Measurements from ENCODE around the gene PHF21A. TPM values are rescaled to one million over a fixed set of nuclear protein-coding genes. Genes with fewer than 3 reads are reported as not detected.

PHF21A gene
- total RNA-seq, 4 donors from 2014 or later, result 28.5 to 53.9 (median 42.2) TPM

- no peaks in the 10 kb centered on the region for H3K27me3 ChIP-seq
- H3K36me3 ChIP-seq, result peaks cover 0 to 75% of the 10 kb centered on the region in 2 donors
- H3K4me1 ChIP-seq, result peaks cover 0 to 26% (median 12%) of the 10 kb centered on the region in 3 donors
- no CpG with 5 or more reads among the region's 19 CpGs for WGBS, 2 donors (ENCODE audit: low coverage in 1 of 2)
- TF ChIP-seq POLR2A (IDR thresholded peaks at IDR 0.05) (no peak), EP300 (IDR thresholded peaks at IDR 0.05) (no peak), CTCF (IDR thresholded peaks at IDR 0.05) (no peak), POLR2AphosphoS5 (IDR thresholded peaks at IDR 0.05) (no peak)
- no peaks in the 10 kb centered on the region for H3K9me3 ChIP-seq
- H3K4me3 ChIP-seq, result no peak overlapping the region
- no peak for ATAC-seq
- no peak overlapping the region for H3K27ac ChIP-seq
These were observed 207.7 kb downstream of the PHF21A start for GRCh38 chr11:45913514-45913913.

- Histone ChIP-seq H3K27me3 (no peaks in the 10 kb centered on the region), H3K36me3 (peaks cover 0 to 71% of the 10 kb centered on the region in 2 donors), H3K27ac (no peak overlapping the region), H3K4me3 (no peak overlapping the region), H3K9me3 (no peaks in the 10 kb centered on the region), H3K4me1 (peaks cover 0 to 14% (median 0%) of the 10 kb centered on the region in 3 donors)
- 60% methylated on average over 1 of the region's 9 CpGs; no CpG with 5 or more reads in 1 of the 2 donors for WGBS, 2 donors (ENCODE audit: low coverage in 1 of 2)
- no peak for ATAC-seq
- no peak for TF ChIP-seq CTCF (IDR thresholded peaks at IDR 0.05)
- no peak for TF ChIP-seq POLR2AphosphoS5 (IDR thresholded peaks at IDR 0.05)
- TF ChIP-seq EP300 (IDR thresholded peaks at IDR 0.05), result no peak
- no peak for TF ChIP-seq POLR2A (IDR thresholded peaks at IDR 0.05)
These were observed 210.6 kb downstream of the PHF21A start for GRCh38 chr11:45910623-45911022.

GRCh38 chr11:45909594-45910475 is 211.4 kb downstream of the PHF21A start:
- 99% methylated on average over 10 of the region's 32 CpGs; no CpG with 5 or more reads in 1 of the 2 donors for WGBS, 2 donors (ENCODE audit: low coverage in 1 of 2)
- H3K36me3 ChIP-seq, result peaks cover 0 to 71% of the 10 kb centered on the region in 2 donors

GRCh38 chr11:45907911-45908370 is 213.3 kb downstream of the PHF21A start:
- peak; percentile 41 for ATAC-seq
- 38% methylated on average over 3 of the region's 8 CpGs; no CpG with 5 or more reads in 1 of the 2 donors for WGBS, 2 donors (ENCODE audit: low coverage in 1 of 2)
- H3K36me3 ChIP-seq, result peaks cover 0 to 71% of the 10 kb centered on the region in 2 donors

More at GRCh38 chr11:45909594-45910475, 211.4 kb downstream of the PHF21A start:
- H3K27me3 ChIP-seq, result no peaks in the 10 kb centered on the region
- H3K4me3 ChIP-seq, result no peak overlapping the region
- no peaks in the 10 kb centered on the region for H3K9me3 ChIP-seq
- H3K4me1 ChIP-seq, result peaks cover 0 to 9% (median 0%) of the 10 kb centered on the region in 3 donors
- no peak overlapping the region for H3K27ac ChIP-seq
- no peak for ATAC-seq
- TF ChIP-seq EP300 (IDR thresholded peaks at IDR 0.05) (no peak), POLR2A (IDR thresholded peaks at IDR 0.05) (no peak), CTCF (IDR thresholded peaks at IDR 0.05) (no peak), POLR2AphosphoS5 (IDR thresholded peaks at IDR 0.05) (no peak)

More at GRCh38 chr11:45907911-45908370, 213.3 kb downstream of the PHF21A start:
- Histone ChIP-seq H3K4me1 (peaks cover 0 to 9% (median 0%) of the 10 kb centered on the region in 3 donors), H3K9me3 (no peaks in the 10 kb centered on the region), H3K27me3 (no peaks in the 10 kb centered on the region), H3K27ac (no peak overlapping the region), H3K4me3 (no peak overlapping the region)
- TF ChIP-seq CTCF (IDR thresholded peaks at IDR 0.05), result no peak
- TF ChIP-seq POLR2A (IDR thresholded peaks at IDR 0.05), result no peak
- TF ChIP-seq POLR2AphosphoS5 (IDR thresholded peaks at IDR 0.05), result no peak
- no peak for TF ChIP-seq EP300 (IDR thresholded peaks at IDR 0.05)

Measured in gastroesophageal sphincter (tissue), 4 donors.